H9 (cell line): Measurements from ENCODE around the gene CCDC92. TPM values are rescaled to one million over a fixed set of nuclear protein-coding genes. Genes with fewer than 3 reads are reported as not detected.
A peak's percentile ranks its signal among the peaks of the same experiment; 100 is the strongest.

Source experiments
- DNase-seq: peaks from one replicate; pipeline ENCODE4 v3.0.0-alpha.2; 2017
- H2AFZ ChIP-seq: one replicate; pipeline ENCODE4 v1.6.1; 2013; ENCODE audit warnings: mild to moderate bottlenecking, low read length, control low read depth, moderate library complexity
- H2AK5ac ChIP-seq: 2 replicates; pipeline ENCODE4 v1.6.1; 2013; ENCODE audit warnings: low read length, control low read depth, mixed read lengths; ENCODE audit not compliant: insufficient read length
- H2BK120ac ChIP-seq: one replicate; pipeline ENCODE4 v1.6.1; 2013; ENCODE audit warnings: low read depth, mild to moderate bottlenecking, low read length, control low read depth, inconsistent platforms; ENCODE audit not compliant: poor library complexity, severe bottlenecking
- H2BK12ac ChIP-seq: 2 replicates; pipeline ENCODE4 v1.6.1; 2013; ENCODE audit warnings: low read length, control low read depth, mixed read lengths, low read depth; ENCODE audit not compliant: insufficient read length
- H2BK15ac ChIP-seq: 2 replicates; pipeline ENCODE4 v1.6.1; 2013; ENCODE audit warnings: low read depth, low read length, control low read depth
- H2BK20ac ChIP-seq: one replicate; pipeline ENCODE4 v1.6.1; 2013; ENCODE audit warnings: low read depth, mild to moderate bottlenecking, low read length, control low read depth, inconsistent platforms; ENCODE audit not compliant: poor library complexity, severe bottlenecking
- H2BK5ac ChIP-seq: 2 replicates; pipeline ENCODE4 v1.6.1; 2013; ENCODE audit warnings: low read length, control low read depth, mixed read lengths; ENCODE audit not compliant: insufficient read length
- H3K14ac ChIP-seq: 2 replicates; pipeline ENCODE4 v1.6.1; 2013; ENCODE audit warnings: low read length, control low read depth; ENCODE audit not compliant: insufficient read depth
- H3K18ac ChIP-seq: 2 replicates; pipeline ENCODE4 v1.6.1; 2013; ENCODE audit warnings: low read depth, mild to moderate bottlenecking, mixed read lengths, low read length, control low read depth; ENCODE audit not compliant: insufficient read length
- H3K23ac ChIP-seq: 2 replicates; pipeline ENCODE4 v1.6.1; 2013; ENCODE audit warnings: low read length, control low read depth, mixed read lengths, low read depth; ENCODE audit not compliant: insufficient read length
- H3K23me2 ChIP-seq: 2 replicates; pipeline ENCODE4 v1.6.1; 2013; ENCODE audit warnings: low read depth, mild to moderate bottlenecking, mixed read lengths, low read length, control low read depth; ENCODE audit not compliant: insufficient read length, poor library complexity, severe bottlenecking
- H3K27ac ChIP-seq: 2 replicates; pipeline ENCODE4 v1.5.1; 2013; ENCODE audit warnings: low read length, control low read depth, mixed read lengths, low read depth; ENCODE audit not compliant: insufficient read length
- H3K27me3 ChIP-seq: 2 replicates; pipeline ENCODE4 v1.6.1; 2013; ENCODE audit warnings: low read length, control low read depth, inconsistent platforms; ENCODE audit not compliant: insufficient read depth
- H3K4ac ChIP-seq: 2 replicates; pipeline ENCODE4 v1.6.1; 2013; ENCODE audit warnings: low read depth, mild to moderate bottlenecking, control low read depth, inconsistent platforms, low read length, moderate library complexity
- H3K4me1 ChIP-seq: 2 replicates; pipeline ENCODE4 v1.6.1; 2013; ENCODE audit warnings: low read length, control low read depth, inconsistent platforms; ENCODE audit not compliant: insufficient read depth
- H3K4me2 ChIP-seq: 2 replicates; pipeline ENCODE4 v1.6.1; 2013; ENCODE audit warnings: low read length, control low read depth, mixed read lengths; ENCODE audit not compliant: insufficient read length, insufficient read depth
- H3K56ac ChIP-seq: 2 replicates; pipeline ENCODE4 v1.6.1; 2013; ENCODE audit warnings: low read depth, mild to moderate bottlenecking, mixed read lengths, low read length, control low read depth; ENCODE audit not compliant: insufficient read length
- H3K79me1 ChIP-seq: 2 replicates; pipeline ENCODE4 v1.6.1; 2013; ENCODE audit warnings: low read depth, mild to moderate bottlenecking, moderate library complexity, low read length, control low read depth, inconsistent platforms; ENCODE audit not compliant: insufficient read depth, poor library complexity, severe bottlenecking
- H3K79me2 ChIP-seq: 2 replicates; pipeline ENCODE4 v1.6.1; 2013; ENCODE audit warnings: low read length, control low read depth, inconsistent platforms; ENCODE audit not compliant: insufficient read depth
- H3K9ac ChIP-seq: 2 replicates; pipeline ENCODE4 v1.6.1; 2013; ENCODE audit warnings: low read length, control low read depth, mixed read lengths; ENCODE audit not compliant: insufficient read length; ENCODE audit errors: extremely low read depth
- H3K9me3 ChIP-seq: one replicate; pipeline ENCODE4 v1.6.1; 2013; ENCODE audit warnings: low read depth, low read length, inconsistent platforms; ENCODE audit not compliant: control insufficient read depth
- H3T11ph ChIP-seq: one replicate; pipeline ENCODE4 v1.6.1; 2013; ENCODE audit warnings: mild to moderate bottlenecking, low read length, control low read depth, inconsistent platforms
- H4K20me1 ChIP-seq: one replicate; pipeline ENCODE4 v1.6.1; 2013; ENCODE audit not compliant: control insufficient read depth, insufficient read length, insufficient read depth
- H4K5ac ChIP-seq: 2 replicates; pipeline ENCODE4 v1.6.1; 2013; ENCODE audit warnings: low read depth, mild to moderate bottlenecking, mixed read lengths, low read length, control low read depth; ENCODE audit not compliant: insufficient read length
- H4K8ac ChIP-seq: replicated peaks from 2 replicates; pipeline ENCODE4 v1.6.1; 2013; ENCODE audit warnings: low read length, control low read depth, mixed read lengths, low read depth; ENCODE audit not compliant: insufficient read length
- H4K91ac ChIP-seq: 2 replicates; pipeline ENCODE4 v1.6.1; 2013; ENCODE audit warnings: low read depth, mild to moderate bottlenecking, moderate library complexity, mixed read lengths, low read length, control low read depth; ENCODE audit not compliant: insufficient read length
- H3K27ac Mint-ChIP-seq, 3 experiments: 2 replicates in 2 of 3; 3 replicates in 1 of 3; pipeline ENCODE4 v1.8.0; 2020 to 2021; ENCODE audit warnings: mixed read lengths in 3 of 3, mild to moderate bottlenecking in 1 of 3, moderate library complexity in 1 of 3
- H3K27me3 Mint-ChIP-seq: 2 replicates; pipeline ENCODE4 v1.8.0; 2021; ENCODE audit warnings: low read depth, mild to moderate bottlenecking, moderate library complexity, mixed read lengths
- H3K36me3 Mint-ChIP-seq, 3 experiments: 2 replicates in 2 of 3; 3 replicates in 1 of 3; pipeline ENCODE4 v1.8.0; 2020 to 2021; ENCODE audit warnings: low read depth in 3 of 3, mixed read lengths in 3 of 3; ENCODE audit not compliant: insufficient read depth in 1 of 3
- H3K4me1 Mint-ChIP-seq, 2 experiments: 2 replicates each; pipeline ENCODE4 v1.8.0; 2020; ENCODE audit warnings: mixed read lengths in 2 of 2
- H3K4me3 Mint-ChIP-seq, 2 experiments: 2 replicates in 1 of 2; 3 replicates in 1 of 2; pipeline ENCODE4 v1.8.0; 2020 to 2021; ENCODE audit warnings: mild to moderate bottlenecking in 2 of 2, mixed read lengths in 2 of 2, moderate library complexity in 1 of 2
- H3K9me3 Mint-ChIP-seq, 2 experiments: 2 replicates in 1 of 2; 3 replicates in 1 of 2; pipeline ENCODE4 v1.8.0; 2020; ENCODE audit warnings: mild to moderate bottlenecking in 2 of 2, mixed read lengths in 2 of 2, moderate library complexity in 1 of 2
- WGBS: extraction: QIAGEN DNeasy Blood & Tissue Kit; methylation state at CpG from one replicate; pipeline ENCODE4 v1.1.7; 2013; ENCODE audit warnings: missing lambda C conversion rate, low lambda C conversion rate, mixed read lengths; ENCODE audit not compliant: insufficient read length; ENCODE audit errors: extremely low coverage; 5-methylcytosine and 5-hydroxymethylcytosine counted together
- total RNA-seq: library from RNA; stranded (reverse); gene quantifications from 2 replicates; pipeline ENCODE4 v1.2.1, GENCODE V29; 2021
- TF ChIP-seq, protein P1 (sequence below): fragments of 200-600 bp; sonication (generic); conservative IDR thresholded peaks from 3 replicates; pipeline ENCODE4 v1.8.0; 2021; ENCODE audit warnings: antibody characterized with exemption, mild to moderate bottlenecking

CCDC92 gene
- total RNA-seq, 1 experiment from 2014 or later = 1.3 TPM

DNA sequence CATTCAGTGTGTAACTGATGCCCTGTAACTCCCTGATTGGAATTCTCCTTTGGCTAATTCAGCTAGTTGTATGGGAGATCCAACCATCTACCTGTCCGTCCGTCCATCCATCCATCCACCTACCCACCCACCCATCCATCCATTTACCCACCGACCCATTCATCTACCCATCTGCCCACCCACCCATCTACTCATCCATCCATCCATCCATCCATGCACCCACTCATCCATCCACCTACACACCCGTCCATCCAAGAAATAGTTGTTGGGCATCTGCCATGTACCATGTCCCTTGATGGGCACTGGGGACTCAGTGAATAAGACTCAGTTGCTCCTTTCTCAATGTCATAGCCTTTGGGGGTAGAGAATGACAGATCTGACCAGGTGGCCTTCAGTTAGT, 48.1 kb downstream of the CCDC92 start:
- Histone ChIP-seq H2AK5ac (no peak overlapping the region), H4K5ac (no peak overlapping the region), H3K9me3 (no peaks in the 10 kb centered on the region), H3T11ph (no peak overlapping the region), H3K4ac (no peak overlapping the region), H3K14ac (no peak overlapping the region), H2BK20ac (no peak overlapping the region), H3K56ac (no peak overlapping the region), H3K27ac (no peak overlapping the region), H3K4me1 (no peaks in the 10 kb centered on the region), H2BK12ac (no peak overlapping the region), H2AFZ (no peak overlapping the region), H2BK5ac (no peak overlapping the region), H4K91ac (no peak overlapping the region), H3K27me3 (no peaks in the 10 kb centered on the region; the same call in 1 of the 2 replicates), H3K79me1 (no peaks in the 10 kb centered on the region), H3K18ac (no peak overlapping the region), H3K9ac (no peak overlapping the region), H4K20me1 (no peaks in the 10 kb centered on the region), H3K23ac (no peak overlapping the region), H2BK15ac (no peak overlapping the region), H2BK120ac (no peak overlapping the region), H4K8ac (no peak overlapping the region), H3K23me2 (no peaks in the 10 kb centered on the region), H3K79me2 (no peaks in the 10 kb centered on the region), H3K4me2 (no peak overlapping the region)
- Mint-ChIP-seq H3K27me3 (peaks cover 87% of the 10 kb centered on the region), H3K9me3 (no peaks in the 10 kb centered on the region), H3K4me3 (peak overlapping the region in 1 of 2 experiments; percentile 13; a peak in 1 of 5 replicates), H3K36me3 (no peaks in the 10 kb centered on the region), H3K27ac (no peak overlapping the region), H3K4me1 (no peaks in the 10 kb centered on the region)
- TF ChIP-seq, protein P1, sequence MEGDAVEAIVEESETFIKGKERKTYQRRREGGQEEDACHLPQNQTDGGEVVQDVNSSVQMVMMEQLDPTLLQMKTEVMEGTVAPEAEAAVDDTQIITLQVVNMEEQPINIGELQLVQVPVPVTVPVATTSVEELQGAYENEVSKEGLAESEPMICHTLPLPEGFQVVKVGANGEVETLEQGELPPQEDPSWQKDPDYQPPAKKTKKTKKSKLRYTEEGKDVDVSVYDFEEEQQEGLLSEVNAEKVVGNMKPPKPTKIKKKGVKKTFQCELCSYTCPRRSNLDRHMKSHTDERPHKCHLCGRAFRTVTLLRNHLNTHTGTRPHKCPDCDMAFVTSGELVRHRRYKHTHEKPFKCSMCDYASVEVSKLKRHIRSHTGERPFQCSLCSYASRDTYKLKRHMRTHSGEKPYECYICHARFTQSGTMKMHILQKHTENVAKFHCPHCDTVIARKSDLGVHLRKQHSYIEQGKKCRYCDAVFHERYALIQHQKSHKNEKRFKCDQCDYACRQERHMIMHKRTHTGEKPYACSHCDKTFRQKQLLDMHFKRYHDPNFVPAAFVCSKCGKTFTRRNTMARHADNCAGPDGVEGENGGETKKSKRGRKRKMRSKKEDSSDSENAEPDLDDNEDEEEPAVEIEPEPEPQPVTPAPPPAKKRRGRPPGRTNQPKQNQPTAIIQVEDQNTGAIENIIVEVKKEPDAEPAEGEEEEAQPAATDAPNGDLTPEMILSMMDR = no peak
- no peak for DNase-seq
- no CpG with 5 or more reads among the region's 4 CpGs for WGBS
